ENCODE measurements around the gene IRS1.

- TF ChIP-seq CTCF (IDR thresholded peaks at IDR 0.05) (no peak), POLR2A (IDR thresholded peaks at IDR 0.05) (no peak)
These were observed 38.4 kb downstream of the IRS1 start for GRCh38 chr2:226761195-226761583.
